Stomach (tissue), 9 donors: ENCODE measurements around the gene ALK. TPM values are rescaled to one million over a fixed set of nuclear protein-coding genes. Genes with fewer than 3 reads are reported as not detected.

Experiments used
- DNase-seq, 2 donors: peaks; one replicate each; pipeline versions ENCODE4 v3.0.0 to v3.0.0-alpha.2; 2013 to 2019
- H3K27ac ChIP-seq, 5 donors: fragments of 200-600 bp in 4 of 5; sonication (generic) in 4 of 5; one replicate each; pipeline ENCODE4 v1.5.1; 2013 to 2019; ENCODE audit warnings: mild to moderate bottlenecking in 1 of 5, moderate library complexity in 1 of 5
- H3K27me3 ChIP-seq, 3 donors: fragments of 200-600 bp; sonication (generic); one replicate each; pipeline ENCODE4 v1.5.1; 2017 to 2019; ENCODE audit warnings: mixed run types in 1 of 3
- H3K36me3 ChIP-seq, 4 donors: fragments of 200-600 bp; sonication (generic); 1 replicate in 3 of 4; 2 replicates in 1 of 4; pipeline ENCODE4 v1.5.1; 2016 to 2019
- H3K4me1 ChIP-seq, 4 donors: fragments of 200-600 bp; sonication (generic); one replicate each; pipeline ENCODE4 v1.5.1; 2016 to 2019
- H3K4me3 ChIP-seq, 4 donors: fragments of 200-600 bp; sonication (generic) in 3 of 4; one replicate each; pipeline ENCODE4 v1.5.1; 2016 to 2019; ENCODE audit warnings: mild to moderate bottlenecking in 1 of 4
- H3K9me3 ChIP-seq, 4 donors: fragments of 200-600 bp; sonication (generic); one replicate each; pipeline ENCODE4 v1.5.1; 2016 to 2019
- CTCF ChIP-seq, 7 experiments: fragments of 450-650 bp in 4 of 7; fragments of 200-600 bp in 3 of 7; sonication (generic) in 3 of 7; IDR thresholded peaks; one replicate each; pipeline ENCODE4 v1.5.1; 2016 to 2019; ENCODE audit warnings: antibody characterized with exemption in 7 of 7, control low read depth in 2 of 7, mild to moderate bottlenecking in 1 of 7
- EP300 ChIP-seq: sonication (generic); formaldehyde crosslinking; IDR thresholded peaks from one replicate; pipeline ENCODE4 v1.6.1; 2017; ENCODE audit warnings: antibody characterized with exemption
- POLR2A ChIP-seq, 4 donors: fragments of 450-650 bp; IDR thresholded peaks; one replicate each; pipeline ENCODE4 v1.6.1; 2016; ENCODE audit warnings: antibody characterized with exemption in 4 of 4, control low read depth in 2 of 4, mild to moderate bottlenecking in 1 of 4, moderate library complexity in 1 of 4
- POLR2AphosphoS5 ChIP-seq, 3 donors: sonication (generic); formaldehyde crosslinking; IDR thresholded peaks; one replicate each; pipeline ENCODE4 v1.6.1; 2016; ENCODE audit warnings: antibody characterized with exemption in 3 of 3
- WGBS, 5 donors: extraction: QIAGEN DNeasy Blood & Tissue Kit in 3 of 5; methylation state at CpG; one replicate each; pipeline versions ENCODE4 v1.1.5 to v1.1.7; 2013 to 2018; 5-methylcytosine and 5-hydroxymethylcytosine counted together
- intact Hi-C: fragments of 100-400 bp; cut with DNase I; formaldehyde crosslinking; loops from one replicate; pipeline ENCODE4 v1.15.1; 2023; ENCODE audit warnings: low total_unique reads
- polyA plus RNA-seq, 3 donors: library from polyadenylated mRNA; stranded (reverse); fragments of 200-250 nt; gene quantifications; one replicate each; pipeline ENCODE4 v1.2.3, GENCODE V29; 2013
- total RNA-seq, 5 donors: library from RNA; depleted of rRNA; stranded (reverse); fragments of >200 nt; gene quantifications; one replicate each; pipeline versions ENCODE4 v1.1.0 to v1.2.3, GENCODE V29; 2014 to 2016
- donor health status: healthy with polysubstance abuse.
- donor health status: Bipolar disorder and iron deficiency.
- donor health status: healthy.

ALK gene
- total and polyA plus RNA-seq, 8 donors = 0.13 to 0.92 TPM; not detected in 6

GRCh38 chr2:29628108-29628745, 293.2 kb downstream of the ALK start:
- 54 to 73% (median 67%) methylated on average over 2 of the region's 2 CpGs for WGBS, 5 donors
- H3K9me3 ChIP-seq = no peaks in the 10 kb centered on the region
- H3K27me3 ChIP-seq = no peaks in the 10 kb centered on the region
- intact Hi-C loops = no loop called here
- DNase-seq = peak in 1 of 2 donors; percentile 10
- H3K4me3 ChIP-seq = no peak overlapping the region
- H3K36me3 ChIP-seq = no peaks in the 10 kb centered on the region
- no peak for TF ChIP-seq EP300
- TF ChIP-seq CTCF (IDR thresholded peaks at IDR 0.05) = no peak
- no peak for TF ChIP-seq POLR2AphosphoS5 (IDR thresholded peaks at IDR 0.05)
- no peak for TF ChIP-seq POLR2A (IDR thresholded peaks at IDR 0.05)
- peaks cover 0 to 9% (median 4%) of the 10 kb centered on the region in 4 donors for H3K4me1 ChIP-seq
- H3K27ac ChIP-seq = no peak overlapping the region

GRCh38 chr2:29627279-29627711, 294.1 kb downstream of the ALK start:
- DNase-seq = peak in 1 of 2 donors; percentile 35
- Histone ChIP-seq H3K9me3 (no peaks in the 10 kb centered on the region), H3K27ac (no peak overlapping the region), H3K4me1 (peaks cover 0 to 9% (median 4%) of the 10 kb centered on the region in 4 donors), H3K4me3 (no peak overlapping the region), H3K27me3 (no peaks in the 10 kb centered on the region), H3K36me3 (no peaks in the 10 kb centered on the region)
- no peak for TF ChIP-seq POLR2A (IDR thresholded peaks at IDR 0.05)
- TF ChIP-seq EP300 = no peak
- no peak for TF ChIP-seq POLR2AphosphoS5 (IDR thresholded peaks at IDR 0.05)
- TF ChIP-seq CTCF (IDR thresholded peaks at IDR 0.05) = no peak
- WGBS, 5 donors = 50 to 72% (median 66%) methylated on average over 5 of the region's 5 CpGs
- intact Hi-C loops = no loop called here

GRCh38 chr2:29620890-29621289, 300.5 kb downstream of the ALK start:
- intact Hi-C loops = no loop called here
- Histone ChIP-seq H3K27ac (no peak overlapping the region), H3K9me3 (no peaks in the 10 kb centered on the region), H3K4me3 (no peak overlapping the region), H3K27me3 (no peaks in the 10 kb centered on the region), H3K36me3 (no peaks in the 10 kb centered on the region), H3K4me1 (no peaks in the 10 kb centered on the region)
- TF ChIP-seq EP300 = no peak
- no peak for DNase-seq
- WGBS, 5 donors = 84 to 94% (median 90%) methylated on average over 1 of the region's 1 CpG

- no peaks in the 10 kb centered on the region for H3K36me3 ChIP-seq
- no peak overlapping the region for H3K27ac ChIP-seq
- H3K4me1 ChIP-seq = peaks cover 0 to 3% (median 1%) of the 10 kb centered on the region in 4 donors
- intact Hi-C loops = no loop called here
- 86 to 94% (median 88%) methylated on average over 6 of the region's 6 CpGs for WGBS, 5 donors
- no peak for DNase-seq
- H3K4me3 ChIP-seq = no peak overlapping the region
- H3K9me3 ChIP-seq = no peaks in the 10 kb centered on the region
- no peaks in the 10 kb centered on the region for H3K27me3 ChIP-seq
- TF ChIP-seq EP300 = no peak
- TF ChIP-seq POLR2A (IDR thresholded peaks at IDR 0.05) = no peak
- no peak for TF ChIP-seq CTCF (IDR thresholded peaks at IDR 0.05)
- TF ChIP-seq POLR2AphosphoS5 (IDR thresholded peaks at IDR 0.05) = no peak
Observed at GRCh38 chr2:29619689-29620088, 301.7 kb downstream of the ALK start.

GRCh38 chr2:29618024-29618423, 303.4 kb downstream of the ALK start:
- no peak overlapping the region for H3K27ac ChIP-seq
- peaks cover 0 to 8% (median 2%) of the 10 kb centered on the region in 4 donors for H3K4me1 ChIP-seq
- DNase-seq = no peak
- no peak overlapping the region for H3K4me3 ChIP-seq
- no peak for TF ChIP-seq CTCF (IDR thresholded peaks at IDR 0.05)
- TF ChIP-seq POLR2AphosphoS5 (IDR thresholded peaks at IDR 0.05) = no peak
- TF ChIP-seq EP300 = no peak
- no peak for TF ChIP-seq POLR2A (IDR thresholded peaks at IDR 0.05)
- WGBS, 5 donors = 68 to 80% (median 72%) methylated on average over 2 of the region's 2 CpGs
- H3K9me3 ChIP-seq = no peaks in the 10 kb centered on the region
- H3K27me3 ChIP-seq = peaks cover 0 to 5% (median 0%) of the 10 kb centered on the region in 3 donors
- intact Hi-C loops = no loop called here
- H3K36me3 ChIP-seq = no peaks in the 10 kb centered on the region
